ENCODE measurements around the gene OVOL1. TPM values are rescaled to one million over a fixed set of nuclear protein-coding genes. Genes with fewer than 3 reads are reported as not detected.
"Not testable (repeated sequence)": the region's sequence is repeated elsewhere in the genome, so short reads cannot be mapped to it uniquely, and the experiment has no call there.

Gene OVOL1
- total RNA-seq, 1 donor from 2014 or later = 2.7 TPM

- Histone ChIP-seq H3K27ac (no peak overlapping the region), H3K4me1 (peaks cover 3% of the 10 kb centered on the region), H3K9me3 (no peaks in the 10 kb centered on the region), H3K36me3 (no peaks in the 10 kb centered on the region), H3K4me3 (no peak overlapping the region), H3K27me3 (no peaks in the 10 kb centered on the region)
- no peak for DNase-seq
- TF ChIP-seq CTCF (IDR thresholded peaks at IDR 0.05) = no peak
- no peak for ATAC-seq
- intact Hi-C loops (cut with DNase I) = no loop called here
Observed at GRCh38 chr11:65767406-65767805, 19.5 kb upstream of the OVOL1 start.

- H3K4me3 ChIP-seq; H3K9me3 ChIP-seq; H3K4me1 ChIP-seq; intact Hi-C loops (cut with DNase I); H3K27ac ChIP-seq; DNase-seq; H3K27me3 ChIP-seq; H3K36me3 ChIP-seq: not testable (repeated sequence)
- ATAC-seq = peak; percentile 63
Observed at GRCh38 chr11:65767806-65768205, 19.1 kb upstream of the OVOL1 start.

GRCh38 chr11:65770951-65771567, 15.8 kb upstream of the OVOL1 start:
- intact Hi-C loops (cut with DNase I) = no loop called here
- ATAC-seq (no peak), DNase-seq (peak; percentile 15)
- no peaks in the 10 kb centered on the region for H3K27me3 ChIP-seq
- no peaks in the 10 kb centered on the region for H3K9me3 ChIP-seq
- TF ChIP-seq CTCF (IDR thresholded peaks at IDR 0.05) = no peak
- H3K4me1 ChIP-seq = peaks cover 21% of the 10 kb centered on the region
- H3K36me3 ChIP-seq = no peaks in the 10 kb centered on the region
- H3K4me3 ChIP-seq = no peak overlapping the region
- no peak overlapping the region for H3K27ac ChIP-seq

- intact Hi-C loops (cut with DNase I) = no loop called here
- H3K4me1 ChIP-seq = peaks cover 25% of the 10 kb centered on the region
- ATAC-seq = no peak
Observed at GRCh38 chr11:65771589-65772112, 15.2 kb upstream of the OVOL1 start.

GRCh38 chr11:65773784-65774411, 13.0 kb upstream of the OVOL1 start:
- Histone ChIP-seq H3K4me3 (no peak overlapping the region), H3K4me1 (peaks cover 26% of the 10 kb centered on the region), H3K27me3 (no peaks in the 10 kb centered on the region), H3K36me3 (peaks cover 23% of the 10 kb centered on the region), H3K9me3 (no peaks in the 10 kb centered on the region), H3K27ac (no peak overlapping the region)
- ATAC-seq = no peak
- no peak for TF ChIP-seq CTCF (IDR thresholded peaks at IDR 0.05)
- intact Hi-C loops (cut with DNase I) = no loop called here
- DNase-seq = peak; percentile 42

More at GRCh38 chr11:65771589-65772112, 15.2 kb upstream of the OVOL1 start:
- Histone ChIP-seq H3K9me3 (no peaks in the 10 kb centered on the region), H3K4me3 (no peak overlapping the region), H3K27ac (no peak overlapping the region), H3K27me3 (no peaks in the 10 kb centered on the region), H3K36me3 (peaks cover under 1% of the 10 kb centered on the region)
- TF ChIP-seq CTCF (IDR thresholded peaks at IDR 0.05) = no peak
- no peak for DNase-seq

- no peak for ATAC-seq
- intact Hi-C loops (cut with DNase I) = no loop called here
- no peak overlapping the region for H3K4me3 ChIP-seq
- H3K4me1 ChIP-seq = peaks cover 30% of the 10 kb centered on the region
- no peak for TF ChIP-seq CTCF (IDR thresholded peaks at IDR 0.05)
- H3K27me3 ChIP-seq = no peaks in the 10 kb centered on the region
- H3K27ac ChIP-seq = peak overlapping the region; percentile 73
- no peaks in the 10 kb centered on the region for H3K9me3 ChIP-seq
- H3K36me3 ChIP-seq = peaks cover 27% of the 10 kb centered on the region
- peak; percentile 62 for DNase-seq
Observed at GRCh38 chr11:65774525-65775306, 12.1 kb upstream of the OVOL1 start.

Measured in upper lobe of right lung (tissue), 1 donor.